Measurements from ENCODE around the gene OCA2.

DNA sequence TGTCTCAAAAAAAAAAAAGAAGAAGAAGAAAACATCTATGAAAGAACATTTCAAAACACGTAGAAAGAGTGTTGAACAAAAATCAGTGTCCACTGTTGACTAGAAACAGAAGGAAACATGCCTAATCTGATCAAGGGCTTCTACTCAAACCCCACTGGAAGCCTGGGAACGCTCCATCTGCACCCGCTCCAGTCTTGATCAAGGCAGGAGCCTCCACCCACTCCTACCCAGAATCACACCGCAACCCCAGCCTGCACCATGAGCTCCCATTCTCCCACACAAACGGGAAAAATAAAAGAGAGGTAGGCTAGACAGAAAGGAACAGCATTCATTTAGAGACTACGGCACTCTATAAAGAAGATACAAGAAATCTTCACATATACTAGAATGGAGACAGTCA lies 40.9 kb upstream of the OCA2 start:
- no peak for TF ChIP-seq POLR2AphosphoS5 (IDR thresholded peaks at IDR 0.05)
- TF ChIP-seq, protein P1, sequence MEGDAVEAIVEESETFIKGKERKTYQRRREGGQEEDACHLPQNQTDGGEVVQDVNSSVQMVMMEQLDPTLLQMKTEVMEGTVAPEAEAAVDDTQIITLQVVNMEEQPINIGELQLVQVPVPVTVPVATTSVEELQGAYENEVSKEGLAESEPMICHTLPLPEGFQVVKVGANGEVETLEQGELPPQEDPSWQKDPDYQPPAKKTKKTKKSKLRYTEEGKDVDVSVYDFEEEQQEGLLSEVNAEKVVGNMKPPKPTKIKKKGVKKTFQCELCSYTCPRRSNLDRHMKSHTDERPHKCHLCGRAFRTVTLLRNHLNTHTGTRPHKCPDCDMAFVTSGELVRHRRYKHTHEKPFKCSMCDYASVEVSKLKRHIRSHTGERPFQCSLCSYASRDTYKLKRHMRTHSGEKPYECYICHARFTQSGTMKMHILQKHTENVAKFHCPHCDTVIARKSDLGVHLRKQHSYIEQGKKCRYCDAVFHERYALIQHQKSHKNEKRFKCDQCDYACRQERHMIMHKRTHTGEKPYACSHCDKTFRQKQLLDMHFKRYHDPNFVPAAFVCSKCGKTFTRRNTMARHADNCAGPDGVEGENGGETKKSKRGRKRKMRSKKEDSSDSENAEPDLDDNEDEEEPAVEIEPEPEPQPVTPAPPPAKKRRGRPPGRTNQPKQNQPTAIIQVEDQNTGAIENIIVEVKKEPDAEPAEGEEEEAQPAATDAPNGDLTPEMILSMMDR (IDR thresholded peaks at IDR 0.05 in 8 of 11, conservative IDR thresholded peaks at IDR 0.05 in 3 of 11): no peak
- TF ChIP-seq POLR2A (IDR thresholded peaks at IDR 0.05): no peak
